ENCODE data around the gene ARL17B.
A peak's percentile ranks its signal among the peaks of the same experiment; 100 is the strongest.
"Not testable (repeated sequence)": the region's sequence is repeated elsewhere in the genome, so short reads cannot be mapped to it uniquely, and the experiment has no call there.

Gene ARL17B

DNA sequence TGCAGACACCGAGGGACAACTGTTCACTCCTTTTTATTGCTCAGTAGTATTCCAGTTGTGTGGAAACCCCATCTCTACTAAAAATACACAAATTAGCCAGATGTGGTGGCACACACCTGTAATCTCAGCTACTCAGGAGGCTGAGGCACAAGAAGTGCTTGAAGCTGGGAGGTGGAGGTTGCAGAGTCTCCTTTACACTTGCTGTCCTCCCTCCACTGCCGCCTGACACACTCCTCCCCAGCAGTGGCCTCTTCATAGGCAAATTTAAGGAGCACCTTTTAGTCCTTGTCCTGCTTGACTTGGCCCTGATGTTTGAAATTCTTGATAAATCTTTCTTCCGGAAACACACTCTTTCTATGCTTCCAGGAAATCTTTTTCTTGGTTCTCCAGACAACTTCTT is 112.4 kb downstream of the ARL17B start:
- not testable (repeated sequence) for DNase-seq (ENCODE audit: low spot score)

DNA sequence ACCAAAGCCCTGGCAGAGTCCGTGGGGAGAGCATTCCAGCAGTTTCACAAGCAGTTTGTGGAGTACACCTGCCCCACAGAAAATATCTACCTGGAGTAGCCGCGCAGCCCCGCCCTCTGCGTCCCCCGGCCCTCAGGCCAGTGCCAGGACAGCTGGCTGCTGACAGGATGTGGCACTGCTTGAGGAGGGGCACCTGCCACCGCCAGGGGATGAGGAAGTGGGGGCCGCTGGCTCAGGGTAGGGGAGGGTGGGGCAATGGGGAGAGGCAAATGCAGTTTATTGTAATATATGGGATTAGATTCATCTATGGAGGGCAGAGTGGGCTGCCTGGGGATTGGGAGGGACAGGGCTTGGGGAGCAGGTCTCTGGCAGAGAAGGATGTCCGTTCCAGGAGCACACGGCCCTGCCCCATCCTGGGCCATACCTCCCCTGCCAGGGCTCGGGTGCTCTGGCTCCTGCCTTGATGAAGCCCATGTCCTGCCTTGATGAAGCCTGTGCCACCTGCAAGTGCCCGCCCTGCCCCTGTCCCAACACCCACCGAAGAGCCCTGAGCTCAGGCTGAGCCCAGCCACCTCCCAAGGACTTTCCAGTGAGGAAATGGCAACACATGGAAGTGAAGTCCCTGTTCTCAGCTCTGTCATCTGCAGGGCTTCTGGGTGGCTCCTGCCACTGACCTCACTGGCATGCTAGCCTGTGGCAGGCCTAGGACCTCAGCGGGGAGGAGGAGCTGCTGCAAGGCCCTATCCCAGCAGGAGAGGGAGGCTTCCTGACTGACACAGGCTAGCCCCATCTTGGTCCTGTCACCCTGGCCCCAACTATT is 116.4 kb downstream of the ARL17B start:
- not testable (repeated sequence) for DNase-seq (ENCODE audit: low spot score)

DNA sequence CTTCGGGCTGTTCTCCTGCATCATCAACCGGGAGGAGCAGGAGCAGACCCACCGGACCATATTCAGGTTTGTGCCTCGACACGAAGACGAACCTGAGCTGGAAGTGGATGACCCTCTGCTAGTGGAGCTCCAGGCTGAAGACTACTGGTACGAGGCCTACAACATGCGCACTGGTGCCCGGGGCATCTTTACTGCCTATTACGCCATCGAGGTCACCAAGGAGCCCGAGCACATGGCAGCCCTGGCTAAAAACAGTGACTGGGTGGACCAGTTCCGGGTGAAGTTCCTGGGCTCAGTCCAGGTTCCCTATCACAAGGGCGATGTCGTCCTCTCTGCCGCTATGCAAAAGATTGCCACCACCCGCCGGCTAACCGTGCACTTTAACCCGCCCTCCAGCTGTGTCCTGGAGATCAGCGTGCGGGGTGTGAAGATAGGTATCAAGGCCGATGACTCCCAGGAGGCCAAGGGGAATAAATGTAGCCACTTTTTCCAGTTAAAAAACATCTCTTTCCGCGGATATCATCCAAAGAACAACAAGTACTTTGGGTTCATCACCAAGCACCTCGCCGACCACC is 117.1 kb downstream of the ARL17B start:
- not testable (repeated sequence) for DNase-seq (ENCODE audit: low spot score)

GRCh38 chr17:46243928-46244327 is 117.6 kb downstream of the ARL17B start:
- not testable (repeated sequence) for DNase-seq (ENCODE audit: low spot score)

- not testable (repeated sequence) for DNase-seq (ENCODE audit: low spot score)
Measured at GRCh38 chr17:46243505-46243904, 118.1 kb downstream of the ARL17B start.

DNA sequence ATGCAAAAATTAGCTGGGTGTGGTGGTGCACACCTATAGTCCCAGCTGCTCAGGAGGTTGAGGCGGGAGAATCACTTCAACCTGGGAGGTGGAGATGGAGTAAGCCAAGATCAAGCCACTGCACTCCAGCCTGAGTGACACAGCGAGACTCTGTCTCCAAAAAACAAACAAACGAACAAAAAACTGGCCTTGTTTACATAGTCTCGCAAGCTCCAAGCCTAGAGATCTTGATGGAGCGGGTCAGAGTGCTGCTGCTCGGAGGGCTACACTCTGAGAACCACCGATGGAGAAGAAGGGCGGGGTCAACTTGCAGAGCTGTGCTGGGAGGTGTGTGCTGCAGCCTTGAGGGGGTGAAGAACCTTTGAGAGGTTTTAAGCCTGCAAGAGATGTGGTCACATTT is 130.2 kb downstream of the ARL17B start:
- not testable (repeated sequence) for DNase-seq (ENCODE audit: low spot score)

DNA sequence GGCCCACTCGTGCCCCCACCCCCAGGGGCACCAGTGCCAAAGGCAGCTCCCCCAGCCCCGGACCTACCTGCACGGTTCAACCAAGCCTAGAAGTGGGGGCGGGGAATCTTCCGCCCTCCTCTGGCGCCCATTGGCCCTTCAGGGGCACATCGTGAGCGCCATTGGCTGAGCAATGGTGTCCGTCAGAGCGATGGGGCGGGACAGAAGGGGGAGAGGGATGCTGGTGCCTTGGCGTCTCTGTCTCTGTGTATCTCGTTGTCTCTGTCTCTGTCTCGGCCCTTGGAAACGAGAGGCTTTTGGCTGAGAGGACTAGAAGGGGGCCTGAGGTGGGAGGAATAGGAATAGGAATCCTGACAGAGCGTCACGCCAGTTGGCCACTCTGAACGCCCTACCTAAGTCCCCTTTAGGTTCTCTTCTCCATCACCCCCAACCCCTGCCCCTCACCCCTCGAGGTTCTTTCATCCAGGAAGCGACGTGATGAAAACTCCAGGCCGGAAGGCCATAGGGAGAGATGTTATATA is 136.2 kb downstream of the ARL17B start:
- DNase-seq (ENCODE audit: low spot score): peak; percentile 98

- not testable (repeated sequence) for DNase-seq (ENCODE audit: low spot score)
Measured at GRCh38 chr17:46224864-46225263, 136.7 kb downstream of the ARL17B start.
